Measurements from ENCODE around the gene SYS1. TPM values are rescaled to one million over a fixed set of nuclear protein-coding genes. Genes with fewer than 3 reads are reported as not detected.

The SYS1 gene
- total and polyA plus RNA-seq, 2 donors (not counting 3 experiments of a cell fraction or from before 2014, with no cell fraction given): 27.4 to 79.6 TPM

GRCh38 chr20:45336530-45337366, 26.2 kb upstream of the SYS1 start:
- intact Hi-C loops (cut with micrococcal nuclease) (no loop called here), dilution Hi-C loops (cut with MboI; ENCODE audit: extremely low pct_ligation_motif_present, low sequenced_read_pairs) (no loop called here)
- H3K79me2 ChIP-seq (ENCODE audit: control insufficient read depth, insufficient read depth, low read length): peaks cover 42% of the 10 kb centered on the region
- ChIA-PET CTCF (interaction anchor here (1.0 to 4.0 kb wide), 11 partner anchors 11 to 100 kb away, joined by 3 to 22 read pairs (median 9); partner anchors contain the start of gene SYS1), POLR2A (interaction anchor here (0.9 to 2.7 kb wide), 2 partner anchors 11 to 26 kb away, joined by 3 to 10 read pairs; partner anchors contain the start of genes SDC4 and SYS1)
- no peaks in the 10 kb centered on the region for H4K20me1 ChIP-seq (replicated peaks; ENCODE audit: control insufficient read depth, extremely low read depth, insufficient read depth, low read length)
- no peaks in the 10 kb centered on the region for H3K9me3 ChIP-seq (replicated peaks; ENCODE audit: control insufficient read depth, insufficient read depth, low read length)
- no TSS peak for BruUV-seq (replicated peaks)
- H3K27ac ChIP-seq (ENCODE audit: insufficient read depth, low read depth, low read length): no peak overlapping the region
- peaks cover 19% of the 10 kb centered on the region for H3K4me1 ChIP-seq (ENCODE audit: control insufficient read depth, extremely low read depth, insufficient read depth, low read length)
- H3K36me3 ChIP-seq (ENCODE audit: control insufficient read depth in 2 of 2, extremely low read depth in 1 of 2, insufficient read depth in 2 of 2, low read length in 2 of 2): peaks cover 4 to 5% of the 10 kb centered on the region in 2 experiments
- H3K4me3 ChIP-seq (replicated peaks in 1 of 3; ENCODE audit: insufficient read depth in 1 of 3, low read depth in 1 of 3, low read length in 3 of 3): no peak overlapping the region
- FAIRE-seq: no peak
- H3K9ac ChIP-seq (replicated peaks; ENCODE audit: extremely low read depth, insufficient read depth, low read length): no peak overlapping the region
- no peaks in the 10 kb centered on the region for H3K27me3 ChIP-seq (ENCODE audit: control insufficient read depth in 2 of 2, insufficient read depth in 2 of 2, low read length in 2 of 2)
- TF ChIP-seq, protein P1, sequence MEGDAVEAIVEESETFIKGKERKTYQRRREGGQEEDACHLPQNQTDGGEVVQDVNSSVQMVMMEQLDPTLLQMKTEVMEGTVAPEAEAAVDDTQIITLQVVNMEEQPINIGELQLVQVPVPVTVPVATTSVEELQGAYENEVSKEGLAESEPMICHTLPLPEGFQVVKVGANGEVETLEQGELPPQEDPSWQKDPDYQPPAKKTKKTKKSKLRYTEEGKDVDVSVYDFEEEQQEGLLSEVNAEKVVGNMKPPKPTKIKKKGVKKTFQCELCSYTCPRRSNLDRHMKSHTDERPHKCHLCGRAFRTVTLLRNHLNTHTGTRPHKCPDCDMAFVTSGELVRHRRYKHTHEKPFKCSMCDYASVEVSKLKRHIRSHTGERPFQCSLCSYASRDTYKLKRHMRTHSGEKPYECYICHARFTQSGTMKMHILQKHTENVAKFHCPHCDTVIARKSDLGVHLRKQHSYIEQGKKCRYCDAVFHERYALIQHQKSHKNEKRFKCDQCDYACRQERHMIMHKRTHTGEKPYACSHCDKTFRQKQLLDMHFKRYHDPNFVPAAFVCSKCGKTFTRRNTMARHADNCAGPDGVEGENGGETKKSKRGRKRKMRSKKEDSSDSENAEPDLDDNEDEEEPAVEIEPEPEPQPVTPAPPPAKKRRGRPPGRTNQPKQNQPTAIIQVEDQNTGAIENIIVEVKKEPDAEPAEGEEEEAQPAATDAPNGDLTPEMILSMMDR (IDR thresholded peaks at IDR 0.05; ENCODE audit: extremely low read depth in 1 of 2, insufficient read depth in 1 of 2, low read depth in 1 of 2, low read length in 2 of 2): no peak
- TF ChIP-seq GATA2 (IDR thresholded peaks at IDR 0.05; ENCODE audit: insufficient read depth, insufficient read length, low read depth, low read length) (no peak), POLR2A (IDR thresholded peaks at IDR 0.05; ENCODE audit: low read depth, low read length) (no peak), JUN (IDR thresholded peaks at IDR 0.05; ENCODE audit: borderline replicate concordance, insufficient read depth, insufficient read length, low read depth) (no peak), POLR2AphosphoS5 (IDR thresholded peaks at IDR 0.05; ENCODE audit: insufficient read depth, low read depth, low read length) (no peak)
- H3K9me1 ChIP-seq (replicated peaks; ENCODE audit: control insufficient read depth, extremely low read depth, insufficient read depth, low read length): no peaks in the 10 kb centered on the region
- DNase-seq (ENCODE audit: low read depth, low spot score): no peak
- H2AFZ ChIP-seq (ENCODE audit: low read depth, low read length): no peak overlapping the region
- H3K4me2 ChIP-seq (ENCODE audit: insufficient read depth, low read length): no peak overlapping the region
